ENCODE measurements around the gene STK25. TPM values are rescaled to one million over a fixed set of nuclear protein-coding genes. Genes with fewer than 3 reads are reported as not detected.

Gene STK25
- total RNA-seq, 1 experiment from 2014 or later, result 201 TPM

DNA sequence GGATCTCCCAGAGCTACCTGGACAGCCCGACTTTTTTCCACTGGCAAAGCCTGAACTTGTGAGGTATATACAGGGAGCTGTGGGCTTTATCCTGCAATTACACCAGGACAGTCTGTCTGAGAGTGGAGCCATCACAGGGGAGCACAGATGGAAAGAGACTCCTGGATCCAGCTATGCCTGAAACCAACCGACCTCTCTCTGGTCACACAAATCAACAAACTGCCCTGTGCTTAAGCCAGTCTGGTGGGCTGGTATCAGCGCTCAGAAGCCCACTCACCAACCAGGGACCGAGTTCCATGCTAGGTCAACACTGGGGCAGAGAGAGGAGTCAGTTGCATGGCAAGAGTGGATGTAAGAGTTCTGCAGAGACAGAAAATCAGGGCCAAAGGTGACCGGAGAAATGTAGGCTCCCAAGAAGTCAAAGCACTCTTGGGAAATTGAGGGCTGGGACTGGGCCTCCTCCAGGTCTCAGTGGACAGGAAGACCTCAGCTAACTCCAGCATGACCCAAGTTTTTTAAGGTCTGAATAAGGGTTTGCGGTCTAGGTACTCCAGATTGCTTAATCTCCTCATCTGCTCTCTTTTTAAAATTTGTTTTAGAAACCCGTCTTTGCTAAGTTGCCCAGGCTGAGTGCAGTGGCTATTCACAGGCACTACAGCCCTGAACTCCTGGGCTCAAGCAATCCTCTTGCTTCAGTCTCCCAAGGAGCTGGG, 46.4 kb upstream of the STK25 start:
- H3K4me1 ChIP-seq (replicated peaks; ENCODE audit: insufficient read depth), result peaks cover 16% of the 10 kb centered on the region; the same call in 1 of the 2 replicates
- no peaks in the 10 kb centered on the region; the same call in 1 of the 2 replicates for H3K27me3 ChIP-seq (ENCODE audit: insufficient read depth, low read depth)
- CTCF ChIA-PET, result interaction anchor here (0.6 kb wide), 1 partner anchor 179 kb away, joined by 3 read pairs; no protein-coding TSS in a partner anchor
- no peaks in the 10 kb centered on the region; the same call in 1 of the 2 replicates for H3F3A ChIP-seq (ENCODE audit: insufficient read depth, low read depth)
- no peak overlapping the region for H3K4me3 ChIP-seq
- H3K9me2 ChIP-seq (ENCODE audit: insufficient read depth), result no peaks in the 10 kb centered on the region
- H3K9me3 ChIP-seq (ENCODE audit: insufficient read depth, low read depth), result peaks cover 6% of the 10 kb centered on the region; the same call in 1 of the 2 replicates
- POLR2A ChIA-PET (ENCODE audit: unreplicated experiment), result no interaction called here
- H3K27ac ChIP-seq, result no peak overlapping the region
- no peak for TF ChIP-seq EZH2 (IDR thresholded peaks at IDR 0.05; ENCODE audit: low read depth)
- TF ChIP-seq, protein P1, sequence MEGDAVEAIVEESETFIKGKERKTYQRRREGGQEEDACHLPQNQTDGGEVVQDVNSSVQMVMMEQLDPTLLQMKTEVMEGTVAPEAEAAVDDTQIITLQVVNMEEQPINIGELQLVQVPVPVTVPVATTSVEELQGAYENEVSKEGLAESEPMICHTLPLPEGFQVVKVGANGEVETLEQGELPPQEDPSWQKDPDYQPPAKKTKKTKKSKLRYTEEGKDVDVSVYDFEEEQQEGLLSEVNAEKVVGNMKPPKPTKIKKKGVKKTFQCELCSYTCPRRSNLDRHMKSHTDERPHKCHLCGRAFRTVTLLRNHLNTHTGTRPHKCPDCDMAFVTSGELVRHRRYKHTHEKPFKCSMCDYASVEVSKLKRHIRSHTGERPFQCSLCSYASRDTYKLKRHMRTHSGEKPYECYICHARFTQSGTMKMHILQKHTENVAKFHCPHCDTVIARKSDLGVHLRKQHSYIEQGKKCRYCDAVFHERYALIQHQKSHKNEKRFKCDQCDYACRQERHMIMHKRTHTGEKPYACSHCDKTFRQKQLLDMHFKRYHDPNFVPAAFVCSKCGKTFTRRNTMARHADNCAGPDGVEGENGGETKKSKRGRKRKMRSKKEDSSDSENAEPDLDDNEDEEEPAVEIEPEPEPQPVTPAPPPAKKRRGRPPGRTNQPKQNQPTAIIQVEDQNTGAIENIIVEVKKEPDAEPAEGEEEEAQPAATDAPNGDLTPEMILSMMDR (conservative IDR thresholded peaks at IDR 0.05), result no peak
- no peak for DNase-seq
- intact Hi-C loops (cut with micrococcal nuclease; ENCODE audit: unreplicated experiment), result no loop called here
- H3K79me2 ChIP-seq (ENCODE audit: low read depth), result no peaks in the 10 kb centered on the region
- no TSS peak for BruUV-seq (replicated peaks)
- H2AFZ ChIP-seq, result no peak overlapping the region
- H4K20me1 ChIP-seq (ENCODE audit: insufficient read depth), result no peaks in the 10 kb centered on the region
- H3K4me2 ChIP-seq, result no peak overlapping the region
- H3K36me3 ChIP-seq (ENCODE audit: low read depth), result no peaks in the 10 kb centered on the region

DNA sequence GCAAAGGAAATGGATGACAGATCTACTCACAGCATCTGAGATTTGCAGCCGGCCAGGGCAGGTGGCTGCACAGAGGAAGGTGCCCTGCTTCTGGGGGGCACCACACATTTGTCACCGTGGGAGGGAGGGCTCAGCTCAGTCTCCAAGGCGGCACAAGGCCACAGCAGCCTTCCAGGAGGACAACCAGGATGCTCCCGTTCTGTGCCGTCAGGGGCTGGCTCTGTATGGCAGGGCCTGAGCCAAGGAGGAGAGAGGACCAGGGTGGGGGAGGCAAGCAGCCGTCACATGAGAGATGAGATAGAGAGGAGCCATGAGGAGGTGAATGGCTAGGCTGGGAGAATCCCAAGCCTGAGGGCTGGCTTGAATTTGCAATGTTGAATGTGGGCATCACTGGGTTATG, 45.6 kb upstream of the STK25 start:
- Histone ChIP-seq H4K20me1 (ENCODE audit: insufficient read depth) (no peaks in the 10 kb centered on the region), H3K9me3 (ENCODE audit: insufficient read depth, low read depth) (peaks cover 6% of the 10 kb centered on the region; the same call in 1 of the 2 replicates), H3K4me1 (replicated peaks; ENCODE audit: insufficient read depth) (peaks cover 22% of the 10 kb centered on the region), H2AFZ (no peak overlapping the region), H3K4me3 (no peak overlapping the region), H3F3A (ENCODE audit: insufficient read depth, low read depth) (peaks cover 8% of the 10 kb centered on the region), H3K27ac (no peak overlapping the region), H3K27me3 (ENCODE audit: insufficient read depth, low read depth) (no peaks in the 10 kb centered on the region; the same call in 1 of the 2 replicates), H3K79me2 (ENCODE audit: low read depth) (no peaks in the 10 kb centered on the region), H3K4me2 (no peak overlapping the region), H3K9me2 (ENCODE audit: insufficient read depth) (no peaks in the 10 kb centered on the region), H3K36me3 (ENCODE audit: low read depth) (no peaks in the 10 kb centered on the region)
- BruUV-seq (replicated peaks), result no TSS peak
- TF ChIP-seq, protein P1 (conservative IDR thresholded peaks at IDR 0.05), result no peak
- ChIA-PET CTCF (no interaction called here), POLR2A (ENCODE audit: unreplicated experiment) (no interaction called here)
- DNase-seq, result no peak
- intact Hi-C loops (cut with micrococcal nuclease; ENCODE audit: unreplicated experiment), result no loop called here

DNA sequence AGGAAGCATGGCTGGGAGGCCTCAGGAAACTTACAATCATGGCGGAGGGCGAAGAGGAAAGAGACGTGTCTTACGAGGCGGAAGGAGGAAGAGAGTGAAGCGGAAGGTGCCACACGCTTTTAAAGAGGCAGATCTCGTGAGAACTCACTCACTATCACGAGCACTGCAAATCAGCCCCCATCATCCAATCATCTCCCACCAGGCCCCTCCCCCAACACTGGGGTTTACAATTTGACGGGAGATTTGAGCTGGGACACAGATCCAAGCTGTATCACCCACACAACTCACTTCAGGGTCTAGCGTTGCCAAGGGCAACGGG, 45.1 kb upstream of the STK25 start:
- no peak overlapping the region for H3K27ac ChIP-seq
- POLR2A ChIA-PET (ENCODE audit: unreplicated experiment), result no interaction called here
- DNase-seq, result no peak
- no peaks in the 10 kb centered on the region for H3K9me2 ChIP-seq (ENCODE audit: insufficient read depth)
- peaks cover 6% of the 10 kb centered on the region; the same call in 1 of the 2 replicates for H3K9me3 ChIP-seq (ENCODE audit: insufficient read depth, low read depth)
- H3K27me3 ChIP-seq (ENCODE audit: insufficient read depth, low read depth), result no peaks in the 10 kb centered on the region; the same call in 1 of the 2 replicates
- H4K20me1 ChIP-seq (ENCODE audit: insufficient read depth), result no peaks in the 10 kb centered on the region
- no TSS peak for BruUV-seq (replicated peaks)
- no peak overlapping the region for H3K4me2 ChIP-seq
- H3K4me1 ChIP-seq (replicated peaks; ENCODE audit: insufficient read depth), result peaks cover 27% of the 10 kb centered on the region
- H3F3A ChIP-seq (ENCODE audit: insufficient read depth, low read depth), result peaks cover 13% of the 10 kb centered on the region
- no peaks in the 10 kb centered on the region for H3K79me2 ChIP-seq (ENCODE audit: low read depth)
- H2AFZ ChIP-seq, result no peak overlapping the region
- CTCF ChIA-PET, result no interaction called here
- intact Hi-C loops (cut with micrococcal nuclease; ENCODE audit: unreplicated experiment), result no loop called here
- TF ChIP-seq, protein P1 (conservative IDR thresholded peaks at IDR 0.05), result no peak
- no peak overlapping the region for H3K4me3 ChIP-seq
- no peaks in the 10 kb centered on the region for H3K36me3 ChIP-seq (ENCODE audit: low read depth)
